Urothelium cell line (cell line): Measurements from ENCODE around the gene NPHP1.
"Not testable (repeated sequence)": the region's sequence is repeated elsewhere in the genome, so short reads cannot be mapped to it uniquely, and the experiment has no call there.

Source experiments
- DNase-seq: peaks from one replicate; pipeline ENCODE4 v3.0.0; 2011; ENCODE audit warnings: low spot score, mixed read lengths
- FAIRE-seq: peaks from 2 replicates; lab custom pipeline; 2011; peaks lifted over from hg19 to GRCh38; lab: Jason Lieb, UNC

NPHP1 gene

DNA sequence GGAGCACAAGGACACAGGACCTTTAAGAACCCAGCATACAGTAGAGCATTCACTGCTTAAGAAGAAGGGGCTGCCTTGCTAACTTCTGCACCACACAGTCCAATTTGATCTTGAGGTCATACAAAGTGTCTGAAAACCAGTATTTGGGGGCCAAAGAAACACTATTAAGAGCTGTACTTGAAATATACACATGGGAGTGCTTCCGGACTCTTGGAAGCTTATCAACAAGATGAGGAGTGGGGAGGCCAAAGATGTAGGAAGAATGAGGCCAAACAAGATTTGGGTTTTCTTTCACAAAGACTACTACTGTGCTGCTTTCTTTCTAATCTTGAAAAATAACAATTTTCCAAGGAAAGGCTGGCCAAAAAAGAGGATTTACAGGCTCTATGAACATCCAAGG lies 64.4 kb downstream of the NPHP1 start:
- no peak for DNase-seq
- no peak for FAIRE-seq

DNA sequence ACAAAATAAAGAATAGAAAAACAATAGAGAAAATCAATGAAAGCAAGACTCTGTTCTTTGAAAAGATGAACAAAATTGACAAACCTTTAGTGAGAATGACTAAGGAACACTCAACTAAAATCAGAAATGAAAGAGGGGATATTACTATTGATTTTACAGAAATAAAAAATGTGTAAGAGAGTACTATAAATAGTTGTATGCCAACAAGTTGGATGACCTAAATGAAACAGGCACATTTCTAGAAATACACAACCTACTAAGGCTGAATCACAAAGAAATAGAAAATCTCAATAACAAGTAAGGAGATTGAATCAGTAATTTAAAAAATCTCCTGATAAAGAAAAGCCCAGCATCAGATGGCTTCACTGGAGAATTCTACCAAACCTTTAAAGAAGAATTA lies 70.8 kb downstream of the NPHP1 start:
- no peak for DNase-seq
- FAIRE-seq = no peak

DNA sequence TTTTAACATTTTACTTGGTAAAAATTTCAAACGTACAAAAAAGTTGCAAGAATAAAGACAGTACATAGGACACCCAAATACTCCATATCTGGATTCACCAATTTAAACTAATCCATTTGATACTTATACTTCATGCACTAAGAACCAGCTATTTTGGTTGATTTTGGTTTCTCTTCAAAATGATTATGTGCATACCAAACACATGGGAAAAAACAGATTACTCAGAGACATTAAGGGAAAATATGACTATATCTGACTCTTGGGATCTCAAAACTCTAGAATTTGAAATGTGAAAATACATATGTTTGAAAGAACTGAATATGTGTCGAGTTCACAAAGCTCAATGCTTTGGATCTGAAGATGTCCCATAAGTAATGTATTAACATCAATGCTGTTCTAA lies 73.6 kb downstream of the NPHP1 start:
- no peak for DNase-seq
- FAIRE-seq = no peak

DNA sequence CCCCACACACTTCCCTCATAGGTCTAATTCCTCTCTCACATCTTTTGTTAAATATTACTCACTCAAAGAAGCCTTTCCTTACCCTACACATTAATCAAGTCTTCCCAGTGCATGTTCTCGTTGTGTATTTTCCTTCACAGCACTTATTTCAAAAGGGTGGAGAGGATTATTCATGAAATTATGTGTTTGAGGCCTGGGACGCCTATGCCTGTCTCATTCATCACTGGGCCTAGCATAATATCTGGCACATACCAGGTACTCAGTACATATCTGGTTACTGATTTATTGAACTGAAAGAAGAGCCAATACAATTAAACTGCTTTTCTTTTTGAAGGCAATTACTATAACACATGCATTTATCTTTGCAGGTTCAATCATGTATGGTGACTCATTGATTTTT lies 74.1 kb downstream of the NPHP1 start:
- DNase-seq = no peak
- FAIRE-seq = no peak

DNA sequence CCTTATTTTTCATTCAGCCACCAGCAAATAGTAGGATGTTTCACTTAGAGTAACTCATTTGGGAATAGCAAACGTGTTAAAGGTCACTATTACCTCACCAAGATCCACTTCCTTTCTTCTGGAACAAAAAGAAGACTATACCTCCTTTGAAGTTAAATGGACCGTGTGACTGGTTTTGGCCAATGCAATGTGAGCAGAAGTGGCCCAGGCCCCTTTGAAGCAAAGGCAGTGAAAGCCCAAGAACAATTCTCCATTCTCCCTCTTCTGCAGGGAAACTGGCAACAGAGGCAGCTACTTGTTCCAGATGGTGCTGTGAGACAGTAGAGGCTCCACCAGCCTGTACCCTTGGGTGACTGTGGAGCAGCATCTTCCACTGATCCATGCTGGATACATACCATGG lies 77.9 kb downstream of the NPHP1 start:
- no peak for DNase-seq
- FAIRE-seq = peak; percentile 20

DNA sequence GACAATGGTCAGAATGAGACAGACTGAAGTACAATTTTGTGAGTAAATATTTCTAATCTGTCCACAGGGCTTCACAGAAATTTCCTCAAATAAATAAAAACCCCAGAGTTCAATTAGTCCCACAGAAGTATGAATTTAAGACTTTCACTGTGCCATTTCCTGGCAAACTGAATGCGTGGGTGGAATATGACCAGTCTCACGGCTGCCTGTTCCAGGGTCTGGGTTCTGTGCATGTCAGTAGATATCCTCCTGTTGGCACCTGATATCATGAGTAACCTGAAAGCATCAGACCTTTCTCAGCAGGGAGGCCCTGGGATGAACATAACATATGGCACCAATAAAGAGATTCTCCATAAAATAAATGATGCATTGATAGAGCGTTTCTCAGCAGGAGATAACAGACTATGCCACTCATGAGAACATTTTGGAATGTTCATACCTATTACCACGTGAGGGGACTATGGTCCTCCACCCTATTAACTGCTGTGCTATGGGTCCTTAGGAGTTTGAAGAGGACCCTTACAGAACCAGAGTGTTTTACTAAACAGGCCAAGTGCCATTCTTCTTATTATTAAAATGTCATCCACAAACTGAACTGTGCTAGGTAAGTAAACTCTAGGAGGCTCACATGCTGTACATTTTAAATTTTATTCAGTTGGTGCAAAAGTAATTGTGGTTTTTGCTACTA lies 78.6 kb downstream of the NPHP1 start:
- FAIRE-seq (no peak), DNase-seq (no peak)

DNA sequence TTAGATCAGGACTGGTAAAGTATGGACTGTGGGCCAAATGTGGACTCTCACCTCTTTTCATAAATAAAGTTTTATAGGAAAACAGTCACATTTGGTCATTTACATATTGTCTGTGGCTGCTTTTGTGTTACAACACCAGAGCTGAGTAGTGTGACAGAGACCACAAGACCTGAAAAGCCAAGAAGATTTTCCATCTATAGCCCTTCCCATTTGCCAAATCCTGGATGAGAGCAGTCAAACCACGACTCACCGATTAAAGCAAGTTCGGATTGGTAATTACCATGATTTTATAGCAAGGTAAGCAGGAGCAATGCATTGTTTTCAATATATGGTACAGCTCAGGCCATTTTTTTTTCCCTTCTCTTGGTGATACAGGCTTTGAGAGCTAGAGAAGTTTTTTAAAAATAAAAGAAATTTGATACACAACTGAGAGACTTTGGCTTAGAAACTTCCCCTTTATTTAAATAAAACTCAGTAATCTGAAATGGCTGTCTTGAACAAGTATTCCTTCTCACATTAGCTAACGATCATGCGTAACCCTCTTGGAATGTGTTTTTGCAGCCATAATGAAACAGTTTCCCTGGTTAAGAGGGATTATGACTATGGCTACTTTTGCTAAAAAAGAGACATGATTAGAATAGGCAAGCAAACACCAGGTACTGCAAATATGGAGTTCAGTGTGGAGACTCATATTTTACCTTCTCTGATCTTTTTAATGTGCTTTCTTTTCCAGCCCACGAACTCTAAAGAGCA lies 79.7 kb downstream of the NPHP1 start:
- no peak for FAIRE-seq
- no peak for DNase-seq

DNA sequence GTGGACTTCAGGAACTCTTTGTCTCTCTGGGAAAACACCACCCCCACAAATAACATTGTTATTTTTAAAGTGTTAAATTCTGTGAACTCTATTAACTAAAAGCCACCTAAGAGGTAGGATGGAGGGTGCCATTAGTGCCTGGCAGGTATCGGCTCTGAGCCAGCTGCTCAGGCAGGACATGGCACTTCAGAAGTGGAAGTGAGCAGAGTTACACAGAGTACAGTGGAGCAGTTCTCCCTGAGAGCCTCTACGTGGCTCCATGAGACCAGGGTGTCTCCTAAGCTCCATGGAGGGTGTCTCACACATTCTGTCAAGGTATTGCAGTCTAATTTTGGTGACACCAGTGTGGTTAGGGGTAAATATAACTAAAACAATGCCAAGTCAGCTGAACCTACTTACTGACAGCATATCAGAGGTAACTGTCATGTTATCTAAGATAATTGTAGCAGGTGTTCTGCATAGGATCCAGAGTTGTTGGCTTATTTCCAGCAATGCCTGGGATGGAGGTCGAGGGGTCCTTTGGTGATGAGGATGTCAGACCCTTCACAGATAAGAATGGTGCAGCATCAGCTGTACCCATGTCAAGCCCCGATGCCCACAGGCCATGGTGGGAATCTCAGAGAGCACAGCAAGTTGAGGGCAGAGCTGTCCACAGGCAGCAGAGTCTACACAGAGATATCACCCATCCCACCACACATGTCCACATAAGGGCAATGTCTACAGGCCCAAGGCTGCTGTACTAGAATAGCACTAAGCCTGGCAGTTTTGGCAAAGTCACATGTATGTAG lies 80.6 kb downstream of the NPHP1 start:
- FAIRE-seq = no peak
- DNase-seq = no peak

DNA sequence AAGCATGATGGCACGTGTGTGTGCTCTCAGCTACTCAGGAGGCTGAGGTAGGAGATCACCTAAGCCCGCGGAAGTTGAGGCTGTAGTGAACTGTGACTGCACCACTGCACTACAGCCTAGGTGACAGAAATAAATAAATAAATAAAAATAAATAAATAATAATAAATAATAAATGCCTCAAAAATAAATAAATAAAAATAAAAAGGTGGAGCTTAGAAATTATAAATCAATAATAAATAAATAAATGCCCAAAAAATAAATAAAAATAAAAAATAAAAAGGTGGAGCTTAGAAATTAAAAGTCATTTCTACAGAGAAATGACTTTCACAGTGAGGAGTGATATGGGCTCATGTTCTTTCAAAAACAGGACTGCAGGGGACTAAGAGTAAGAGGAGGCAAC lies 83.2 kb downstream of the NPHP1 start:
- DNase-seq (no peak), FAIRE-seq (no peak)

DNA sequence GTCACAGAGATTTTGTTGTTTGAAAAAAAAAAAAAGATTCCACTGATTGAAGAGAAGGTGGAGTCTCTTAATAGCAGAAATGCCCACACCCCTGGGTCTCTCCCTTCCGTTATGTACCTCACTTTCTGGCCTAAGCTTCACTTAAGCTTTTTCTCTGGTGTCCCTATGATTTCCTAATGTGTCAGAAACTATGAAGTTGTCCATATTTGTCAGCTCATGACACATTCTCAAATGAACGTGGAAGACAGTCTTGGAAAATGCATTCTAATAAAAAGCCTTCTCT lies 83.8 kb downstream of the NPHP1 start:
- no peak for DNase-seq
- FAIRE-seq = no peak

DNA sequence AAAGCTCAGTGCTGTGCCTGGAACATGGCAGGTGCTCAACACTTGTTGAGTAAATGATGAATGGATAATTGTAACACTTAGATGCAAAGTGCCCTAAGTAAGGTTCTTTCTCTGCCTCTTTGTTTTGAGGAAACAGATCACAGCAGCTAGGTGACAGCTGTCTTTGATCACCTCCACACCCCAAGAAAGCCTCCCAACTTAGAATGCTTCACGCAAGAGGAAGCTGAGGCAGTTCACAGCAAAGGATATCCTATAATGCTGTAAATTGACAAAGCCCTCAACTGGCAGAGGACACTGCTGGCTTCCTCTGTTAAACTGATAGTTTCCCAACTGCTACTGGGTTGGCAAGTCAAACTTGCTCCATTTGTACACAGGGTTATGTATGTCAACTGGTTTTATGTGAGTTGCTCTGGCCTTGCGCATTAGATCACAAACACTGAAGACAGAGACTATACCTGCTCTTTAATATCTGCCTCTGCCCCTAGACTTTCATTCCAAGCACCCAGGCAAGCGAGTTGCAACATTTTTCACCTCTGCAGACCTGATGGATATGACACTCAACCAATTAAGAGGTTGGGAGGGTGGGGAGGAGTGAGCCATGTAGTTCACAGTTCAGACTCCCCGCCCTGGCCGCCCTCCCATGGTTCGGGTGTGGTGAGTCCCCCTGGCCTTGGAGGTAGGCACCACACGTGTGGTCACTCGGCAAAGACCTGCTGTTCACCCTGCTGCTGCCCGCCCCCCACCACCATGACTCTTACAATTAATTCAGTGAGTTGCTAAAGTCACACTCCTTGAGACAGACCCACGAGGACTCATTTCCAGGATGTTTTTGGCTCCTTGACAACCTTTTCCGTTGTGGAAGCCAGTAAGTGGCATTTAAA lies 84.4 kb downstream of the NPHP1 start:
- no peak for DNase-seq
- no peak for FAIRE-seq

DNA sequence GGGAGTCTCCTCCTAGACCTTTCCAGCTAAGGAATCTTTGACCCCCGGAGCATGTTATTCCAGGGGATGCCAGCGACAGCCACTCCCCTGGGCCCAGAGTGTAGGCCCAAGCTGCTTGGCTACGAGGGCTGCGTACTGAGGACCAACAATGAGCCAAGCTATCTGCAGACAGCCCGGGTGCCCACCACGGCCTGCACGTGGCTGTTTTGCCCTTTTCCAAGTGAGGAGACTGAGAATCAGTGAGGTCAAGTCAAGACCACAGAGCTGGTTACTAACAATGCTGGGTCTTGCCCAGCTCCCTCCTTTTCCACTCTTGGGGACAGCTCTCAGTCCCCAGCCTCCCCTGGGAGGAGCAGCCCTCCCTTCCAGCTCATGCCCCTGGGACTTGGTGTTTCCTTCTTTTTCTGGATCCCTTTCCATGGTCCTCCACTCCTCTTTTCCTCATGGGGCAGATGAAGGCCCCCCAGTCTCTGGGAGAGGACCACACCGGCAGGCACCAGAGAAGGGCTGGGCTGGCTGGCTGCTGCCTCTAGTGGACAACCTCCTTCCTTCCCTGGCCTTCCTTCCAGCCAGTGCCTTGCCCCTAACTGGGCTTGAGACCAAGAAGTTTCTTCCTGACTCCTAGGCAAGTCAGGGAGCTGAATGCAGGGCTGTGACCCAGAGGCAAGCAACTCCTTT lies 88.6 kb downstream of the NPHP1 start:
- no peak for DNase-seq
- no peak for FAIRE-seq

DNA sequence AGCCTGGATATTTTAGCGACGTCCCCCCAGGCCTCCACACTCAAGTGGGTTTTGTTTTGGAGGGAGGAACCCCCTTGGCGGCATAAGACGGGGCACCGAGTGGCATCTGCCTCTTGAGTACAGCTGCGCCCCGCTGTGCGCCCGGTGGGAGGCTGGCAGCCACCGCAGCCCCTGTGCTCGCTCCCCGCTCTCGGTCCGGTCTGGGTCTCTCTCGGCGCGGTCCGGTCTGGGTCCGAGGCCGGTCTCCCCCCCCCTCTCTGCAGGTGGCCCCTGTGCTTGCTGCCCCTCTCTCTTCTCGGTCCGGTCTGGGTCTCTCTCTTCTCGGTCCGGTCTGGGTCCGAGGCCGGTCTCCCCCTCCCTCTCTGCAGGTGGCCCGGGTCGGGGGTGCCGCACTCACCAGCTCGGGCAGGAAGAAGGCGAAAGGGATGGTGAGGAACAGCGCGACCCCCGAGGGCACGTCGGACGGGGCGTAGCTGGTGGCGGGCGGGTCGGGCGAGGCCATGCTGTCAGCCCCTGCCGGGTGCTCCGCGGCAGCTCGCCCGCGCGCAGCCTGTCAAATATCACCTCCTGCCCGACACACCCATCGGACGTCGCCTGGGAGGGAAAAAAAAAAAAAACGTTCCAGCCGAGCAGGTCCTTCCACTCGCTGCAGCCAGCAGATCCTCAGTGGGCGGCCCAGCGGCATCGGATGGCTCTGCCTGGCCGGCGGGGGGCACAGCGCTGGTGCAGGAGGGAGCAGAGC lies 89.4 kb downstream of the NPHP1 start, which contains the start of gene MALL:
Gene MALL, minus strand, starts transcription at position 532 of the 742 bp plus-strand sequence. Its CDS starts 30 bp downstream, at position 502.
- DNase-seq (no peak), FAIRE-seq (no peak)

DNA sequence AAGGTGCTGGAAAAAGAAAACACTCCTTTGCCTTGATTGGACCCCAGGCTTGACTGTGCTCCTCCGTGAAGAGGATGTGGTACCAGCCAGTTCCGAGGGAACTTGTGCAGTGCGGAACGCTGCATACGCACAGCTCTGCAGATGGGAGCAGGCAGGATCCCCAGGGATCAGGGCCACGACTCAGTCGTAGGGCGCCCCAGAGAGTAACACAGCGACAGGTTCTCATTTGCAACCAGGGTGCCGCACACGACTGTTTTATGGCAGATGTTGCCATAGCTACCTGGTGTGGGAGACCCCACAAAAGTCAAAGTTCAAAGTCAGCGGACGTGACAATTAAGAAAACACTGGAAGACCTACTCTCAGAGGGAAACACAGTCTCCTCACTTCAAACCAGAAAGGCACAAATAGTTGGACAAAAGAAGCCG lies 90.0 kb downstream of the NPHP1 start:
- FAIRE-seq (no peak), DNase-seq (no peak)

DNA sequence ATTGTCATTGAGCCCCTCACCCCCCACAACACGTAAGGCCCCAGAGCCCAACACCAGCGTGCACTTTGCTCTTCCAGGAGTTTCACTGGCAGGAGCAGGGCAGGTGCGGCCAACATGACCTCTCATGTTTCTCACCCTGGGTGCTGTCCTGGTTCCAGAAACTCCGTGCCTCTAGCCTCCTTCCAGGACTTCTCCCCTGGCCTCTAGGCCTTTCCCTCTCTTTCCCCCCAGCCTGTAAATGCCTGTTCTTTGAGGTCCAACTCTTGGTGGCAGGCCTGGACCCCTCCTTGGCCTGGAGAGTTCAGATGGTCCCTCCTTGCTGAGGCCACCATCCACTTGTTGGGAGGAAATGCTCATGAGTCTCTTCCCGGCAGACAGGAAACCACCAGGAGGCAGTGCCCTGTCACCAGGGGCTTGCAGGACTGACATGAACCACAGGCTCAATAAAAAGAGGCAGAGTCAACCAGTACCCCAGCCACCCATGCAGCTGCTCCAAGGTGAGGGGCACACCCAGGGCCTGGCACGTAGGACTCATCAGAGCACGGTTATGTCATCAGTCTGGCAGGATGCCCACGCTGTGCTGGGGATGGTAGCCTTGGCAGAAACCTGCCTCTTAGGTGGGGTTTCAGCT lies 90.7 kb downstream of the NPHP1 start:
- no peak for FAIRE-seq
- DNase-seq = peak; percentile 66

DNA sequence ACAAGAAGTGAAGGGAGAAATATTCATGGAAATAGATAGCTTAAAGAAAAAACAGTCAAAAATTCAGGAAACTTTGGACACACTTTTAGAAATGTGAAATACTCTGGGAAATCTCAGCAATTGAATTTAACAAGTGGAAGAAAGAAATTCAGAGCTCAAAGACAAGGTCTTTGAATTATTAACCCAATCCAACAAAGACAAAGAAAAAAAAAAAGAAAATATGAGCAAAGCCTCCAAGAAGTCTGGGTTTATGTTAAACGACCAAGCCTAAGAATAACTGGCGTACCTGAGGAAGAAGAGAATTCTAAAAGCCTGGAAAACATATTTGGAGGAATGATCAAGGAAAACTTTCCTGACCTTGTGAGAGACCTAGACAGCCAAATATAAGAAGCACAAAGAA lies 96.5 kb downstream of the NPHP1 start:
- DNase-seq, FAIRE-seq: not testable (repeated sequence)

DNA sequence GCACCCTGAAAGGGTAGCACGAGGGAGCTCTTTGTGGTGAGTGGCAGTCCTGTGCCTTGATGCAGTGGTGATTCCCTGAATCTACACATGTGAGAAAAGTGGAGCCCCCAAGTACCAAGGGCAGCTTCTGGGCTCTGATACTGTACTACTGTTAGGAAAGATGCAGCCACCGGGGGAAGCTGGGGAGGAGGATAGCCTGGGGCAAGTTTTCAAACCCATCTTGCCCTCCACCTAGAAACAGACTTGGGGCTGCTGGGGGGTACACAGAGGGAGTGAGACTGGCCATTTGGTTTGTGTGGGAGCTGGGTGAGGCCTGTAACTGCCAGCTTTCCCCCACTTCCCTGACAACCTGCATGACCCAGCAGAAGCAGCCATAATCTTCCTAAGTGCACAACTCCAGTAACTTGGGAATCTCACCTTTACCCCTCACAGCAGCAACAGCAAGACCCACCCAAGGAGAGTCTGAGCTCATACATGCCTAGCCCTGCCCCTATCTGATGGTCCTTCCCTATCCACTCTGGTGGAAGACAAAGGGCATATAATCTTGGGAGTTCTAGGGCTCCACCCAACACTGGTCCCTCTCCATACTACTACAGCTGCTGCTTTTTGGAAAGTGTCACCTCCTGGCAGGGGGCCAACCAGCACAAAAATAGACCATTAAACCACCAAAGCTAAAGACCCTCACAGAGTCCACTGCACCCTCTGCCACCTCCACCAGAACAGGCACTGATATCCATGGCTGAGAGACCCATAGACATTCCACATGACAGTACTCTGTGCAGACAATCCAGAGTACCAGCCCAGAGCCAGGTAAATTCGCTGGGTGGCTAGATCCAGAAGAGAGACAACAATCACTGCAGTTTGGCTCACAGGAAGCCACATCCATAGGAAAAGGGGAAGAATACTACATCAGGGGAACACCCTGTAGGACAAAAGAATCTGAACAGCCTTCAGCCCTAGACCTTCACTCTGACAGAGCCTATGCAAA lies 97.4 kb downstream of the NPHP1 start:
- FAIRE-seq = no peak
- DNase-seq = no peak

DNA sequence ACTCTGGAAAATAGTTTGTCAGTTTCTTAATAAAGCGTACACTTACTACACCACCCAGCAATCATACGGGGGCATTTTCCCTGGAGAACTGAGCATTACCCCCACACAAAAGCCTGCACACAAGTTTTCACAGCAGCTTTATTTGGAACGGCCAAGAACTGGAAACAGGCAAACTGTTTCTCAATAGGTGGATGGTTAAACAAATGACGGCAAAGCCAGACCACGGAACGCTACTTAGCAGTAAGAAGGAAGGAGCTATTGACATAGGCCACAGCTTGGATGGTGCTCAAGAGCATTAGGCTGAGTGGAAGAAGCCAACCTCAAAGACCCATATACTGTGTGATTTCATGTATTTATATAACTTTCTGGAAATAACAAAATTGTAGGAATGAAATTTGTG lies 98.2 kb downstream of the NPHP1 start:
- DNase-seq (peak; percentile 48), FAIRE-seq (peak; percentile 27)
